UCSD-AML1 (cell line): ENCODE data around the gene NDST1.

Experiments used
- DNase-seq: peaks from one replicate; lab custom pipeline; 2025; ENCODE audit not compliant: unreplicated experiment; lab: John Stamatoyannopoulos, UW

Gene NDST1

GRCh38 chr5:150601491-150602345 is 93.8 kb downstream of the NDST1 start:
- no peak for DNase-seq

DNA sequence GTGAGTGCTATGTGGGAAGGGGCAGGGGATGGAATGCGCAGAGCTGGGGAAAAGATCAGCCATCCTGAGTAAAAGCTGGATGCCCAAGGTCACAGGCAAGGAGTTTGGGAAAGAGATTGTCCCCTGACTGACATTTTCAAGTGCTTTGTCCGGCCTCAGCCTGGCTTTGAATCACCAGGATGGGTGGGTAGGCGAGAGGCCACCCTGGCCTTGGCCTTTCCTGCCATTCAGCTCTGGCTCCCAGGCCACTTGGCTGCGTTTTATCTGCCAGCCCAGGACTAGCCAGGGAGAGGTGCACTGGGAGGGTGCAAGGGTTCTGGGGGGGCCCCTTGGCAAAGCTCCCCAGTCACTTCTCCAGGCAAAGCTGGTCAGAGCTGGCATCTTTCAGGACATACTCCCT is 95.1 kb downstream of the NDST1 start:
- DNase-seq, result no peak

DNA sequence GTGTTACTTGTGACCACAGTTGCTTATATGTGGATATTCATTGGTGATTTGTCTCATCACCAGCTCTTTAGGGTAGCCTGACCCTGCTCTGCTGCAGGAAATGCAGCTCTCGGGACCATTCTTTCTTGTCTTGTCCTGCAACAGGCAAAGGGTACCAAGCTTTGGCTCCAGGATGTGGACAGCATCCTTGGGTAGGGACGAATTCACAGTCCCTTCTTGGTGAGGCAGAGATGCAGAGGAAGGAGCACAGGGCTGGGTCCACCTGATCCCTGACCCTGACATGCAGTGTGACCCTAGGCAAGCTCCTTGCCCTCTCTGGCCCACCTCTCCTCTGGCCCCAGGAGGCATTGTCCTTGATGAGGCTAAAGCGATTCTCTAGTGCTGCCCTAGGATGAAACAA is 95.6 kb downstream of the NDST1 start:
- DNase-seq, result no peak

GRCh38 chr5:150604010-150604409 is 96.1 kb downstream of the NDST1 start:
- no peak for DNase-seq

DNA sequence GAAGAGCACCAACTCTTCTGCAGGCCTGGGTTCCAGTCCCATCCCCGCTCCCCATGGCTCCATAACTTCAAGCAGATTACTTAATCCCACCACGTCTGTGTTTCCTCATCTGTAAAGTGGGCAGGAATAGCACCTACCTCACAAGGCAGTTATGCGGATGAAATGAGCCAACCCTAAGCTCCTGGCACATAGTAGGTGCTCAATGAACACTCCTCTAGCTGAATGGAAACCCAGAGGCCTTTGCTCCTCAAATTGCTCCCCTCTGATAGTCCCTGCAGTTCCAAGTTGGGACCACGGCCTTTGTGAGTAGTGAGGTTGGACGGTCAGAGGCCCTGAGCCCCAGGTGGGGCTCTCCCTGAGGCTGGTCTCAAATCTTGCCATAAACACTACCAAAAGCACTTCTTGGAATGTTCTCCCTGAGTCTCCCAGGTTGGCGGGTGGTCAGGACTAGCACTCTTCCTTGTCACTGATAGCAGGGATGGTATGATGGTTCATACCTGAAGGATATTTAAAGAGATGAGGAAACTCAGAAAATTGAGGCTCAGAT is 97.0 kb downstream of the NDST1 start:
- no peak for DNase-seq

DNA sequence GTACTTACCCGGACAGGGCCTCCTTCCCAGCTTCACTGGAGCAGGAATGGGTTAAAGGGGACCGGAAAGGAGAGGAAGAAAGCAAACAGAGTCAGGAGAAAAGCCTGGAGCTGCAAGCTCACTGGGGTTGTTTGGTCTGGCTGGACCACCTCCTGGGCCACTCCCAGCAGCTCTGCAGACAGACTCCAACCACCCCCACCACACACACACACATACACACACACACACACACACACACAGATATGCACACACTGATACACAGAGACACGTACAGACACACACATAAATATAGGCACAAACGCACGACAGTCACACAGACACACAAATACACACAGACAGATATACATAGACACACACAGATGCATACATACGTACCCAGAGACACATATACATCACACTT is 97.6 kb downstream of the NDST1 start:
- DNase-seq, result no peak

DNA sequence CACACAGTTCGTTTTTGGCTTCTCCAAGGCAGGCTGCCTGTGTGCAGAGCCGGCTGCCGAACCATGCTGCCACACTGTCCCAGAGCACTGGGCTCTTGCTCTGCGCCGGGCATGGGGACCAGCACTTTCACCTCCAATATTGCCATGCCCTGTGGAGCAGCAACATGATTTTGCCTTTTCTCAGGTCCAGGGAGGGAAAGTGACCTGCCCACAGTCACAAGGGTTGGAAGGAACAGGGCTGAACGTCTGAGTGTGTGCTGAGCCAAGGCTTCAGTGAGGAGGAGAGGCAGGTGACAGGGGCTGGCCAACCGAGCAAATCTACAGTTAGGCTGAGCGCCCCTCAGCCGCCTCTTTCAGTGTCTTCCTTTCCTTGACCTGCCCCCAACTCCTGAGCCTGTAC is 98.5 kb downstream of the NDST1 start:
- no peak for DNase-seq

GRCh38 chr5:150607105-150607504 is 99.2 kb downstream of the NDST1 start:
- DNase-seq, result no peak
